ENCODE data around the gene SS18L1. TPM values are rescaled to one million over a fixed set of nuclear protein-coding genes. Genes with fewer than 3 reads are reported as not detected.

SS18L1 gene
- total RNA-seq, 1 experiment from 2014 or later = 34.1 TPM

- Mint-ChIP-seq H3K4me3 (no peak overlapping the region), H3K27ac (peak overlapping the region; percentile 97), H3K36me3 (peaks cover 32% of the 10 kb centered on the region), H3K9me3 (peaks cover 8% of the 10 kb centered on the region), H3K27me3 (ENCODE audit: low read depth) (no peaks in the 10 kb centered on the region), H3K4me1 (peaks cover 43% of the 10 kb centered on the region)
- CTCF ChIA-PET = interaction anchor here (1.6 kb wide), 1 partner anchor 139 kb away, joined by 6 read pairs; no protein-coding TSS in a partner anchor
- POLR2A ChIA-PET = no interaction called here
- ATAC-seq = no peak
- no peak for DNase-seq (ENCODE audit: low spot score)
- no peak for TF ChIP-seq ETV6 (CRISPR knock-in tag; IDR thresholded peaks at IDR 0.05)
- no peak for TF ChIP-seq ARID4B (CRISPR knock-in tag; IDR thresholded peaks at IDR 0.05; ENCODE audit: borderline replicate concordance)
- no peak for TF ChIP-seq NFATC4 (CRISPR knock-in tag; IDR thresholded peaks at IDR 0.05)
- TF ChIP-seq AR (CRISPR knock-in tag; IDR thresholded peaks at IDR 0.05) = no peak
- no peak for TF ChIP-seq NFYB (CRISPR knock-in tag; conservative IDR thresholded peaks at IDR 0.05; ENCODE audit: low read depth)
- TF ChIP-seq ZNF232 (CRISPR knock-in tag; IDR thresholded peaks at IDR 0.05) = no peak
- no peak for TF ChIP-seq ZNF263 (CRISPR knock-in tag; IDR thresholded peaks at IDR 0.05; ENCODE audit: low read depth)
- TF ChIP-seq ZSCAN18 (CRISPR knock-in tag; IDR thresholded peaks at IDR 0.05) = no peak
- no peak for TF ChIP-seq OVOL2 (CRISPR knock-in tag; IDR thresholded peaks at IDR 0.05; ENCODE audit: borderline replicate concordance)
- no peak for TF ChIP-seq MAX (CRISPR knock-in tag; IDR thresholded peaks at IDR 0.05)
- TF ChIP-seq ZNF219 (CRISPR knock-in tag; IDR thresholded peaks at IDR 0.05; ENCODE audit: borderline replicate concordance) = no peak
- no peak for TF ChIP-seq EMX1 (CRISPR knock-in tag; IDR thresholded peaks at IDR 0.05)
- TF ChIP-seq MYBL2 (CRISPR knock-in tag; IDR thresholded peaks at IDR 0.05) = no peak
- no peak for TF ChIP-seq ZNF396 (CRISPR knock-in tag; IDR thresholded peaks at IDR 0.05; ENCODE audit: borderline replicate concordance)
- no peak for TF ChIP-seq USF2 (CRISPR knock-in tag; IDR thresholded peaks at IDR 0.05)
- no peak for TF ChIP-seq RELA (CRISPR knock-in tag; IDR thresholded peaks at IDR 0.05; ENCODE audit: borderline replicate concordance)
These were observed 6.7 kb downstream of the SS18L1 start for GRCh38 chr20:62150310-62150575.

- POLR2A ChIA-PET = no interaction called here
- Mint-ChIP-seq H3K27ac (no peak overlapping the region), H3K9me3 (peaks cover 8% of the 10 kb centered on the region), H3K4me1 (peaks cover 48% of the 10 kb centered on the region), H3K4me3 (no peak overlapping the region), H3K36me3 (peaks cover 32% of the 10 kb centered on the region), H3K27me3 (ENCODE audit: low read depth) (no peaks in the 10 kb centered on the region)
- DNase-seq (ENCODE audit: low spot score) = no peak
- CTCF ChIA-PET = interaction anchor here (0.7 kb wide), 1 partner anchor 87 kb away, joined by 4 read pairs; no protein-coding TSS in a partner anchor
- no peak for ATAC-seq
- TF ChIP-seq TP53 (CRISPR knock-in tag; IDR thresholded peaks at IDR 0.05) (no peak), ZBTB43 (CRISPR knock-in tag; IDR thresholded peaks at IDR 0.05) (no peak), CTCF (IDR thresholded peaks at IDR 0.05) (no peak), ESRRA (CRISPR knock-in tag; IDR thresholded peaks at IDR 0.05; ENCODE audit: borderline replicate concordance) (no peak), MYBL2 (CRISPR knock-in tag; IDR thresholded peaks at IDR 0.05) (no peak), TEAD4 (CRISPR knock-in tag; IDR thresholded peaks at IDR 0.05) (no peak), ATF2 (CRISPR knock-in tag; IDR thresholded peaks at IDR 0.05; ENCODE audit: borderline replicate concordance, low read depth) (no peak)
These were observed 7.7 kb downstream of the SS18L1 start for GRCh38 chr20:62151225-62151624.

Data from WTC11 (cell line).